NCI-H345 (cell line): ENCODE results near the gene ATF6.

Source experiments
- DNase-seq: peaks from one replicate; lab custom pipeline; 2025; lab: John Stamatoyannopoulos, UW

ATF6 gene

DNA sequence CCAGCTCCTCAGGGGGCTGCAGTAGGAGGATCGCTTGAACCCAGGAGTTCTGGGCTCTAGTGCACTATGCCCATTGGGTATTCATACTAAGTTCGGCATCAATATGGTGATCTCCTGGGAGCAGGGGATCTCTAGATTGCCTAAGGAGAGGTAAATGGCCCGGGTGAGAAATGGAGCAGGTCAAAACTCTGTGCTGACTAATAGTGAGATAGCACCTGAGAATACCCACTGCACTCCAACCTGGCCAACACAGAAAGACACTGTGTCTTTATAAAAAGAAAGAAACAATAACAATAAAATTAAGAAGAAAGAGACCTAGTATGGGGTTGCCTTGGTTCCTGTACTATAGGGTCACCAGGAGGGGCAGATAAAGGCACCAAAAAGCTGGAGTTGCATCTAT lies 30.3 kb upstream of the ATF6 start:
- no peak for DNase-seq

DNA sequence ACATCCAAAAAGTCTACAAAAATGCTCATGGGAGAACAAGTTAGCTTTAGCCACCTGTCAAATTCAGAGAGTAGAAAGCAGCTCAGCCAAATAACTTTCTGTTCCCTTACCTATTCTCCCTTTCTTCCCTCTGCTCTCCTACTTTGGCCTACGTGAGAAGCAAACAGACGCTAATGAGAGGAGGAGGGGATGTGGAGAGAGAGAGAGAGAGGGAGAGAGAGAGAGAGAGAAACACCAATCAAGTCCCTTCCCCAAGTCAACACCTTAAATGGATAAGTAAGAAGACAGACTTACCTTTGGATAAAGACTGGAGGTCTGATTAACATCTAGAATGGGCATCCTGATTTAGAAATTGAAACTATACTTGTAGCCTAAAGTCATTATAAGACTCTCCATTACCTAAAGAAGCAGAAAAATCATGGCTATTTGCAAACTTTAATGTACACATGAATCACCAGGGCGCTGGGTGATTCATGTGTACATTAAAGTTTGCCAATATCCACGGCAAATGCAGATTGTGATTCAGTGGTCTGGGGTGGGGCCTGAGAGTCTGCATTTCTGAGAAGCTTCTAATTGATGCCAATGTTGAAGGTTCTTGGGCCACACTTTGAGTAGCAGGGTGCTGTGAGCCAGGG lies 29.7 kb upstream of the ATF6 start:
- no peak for DNase-seq

DNA sequence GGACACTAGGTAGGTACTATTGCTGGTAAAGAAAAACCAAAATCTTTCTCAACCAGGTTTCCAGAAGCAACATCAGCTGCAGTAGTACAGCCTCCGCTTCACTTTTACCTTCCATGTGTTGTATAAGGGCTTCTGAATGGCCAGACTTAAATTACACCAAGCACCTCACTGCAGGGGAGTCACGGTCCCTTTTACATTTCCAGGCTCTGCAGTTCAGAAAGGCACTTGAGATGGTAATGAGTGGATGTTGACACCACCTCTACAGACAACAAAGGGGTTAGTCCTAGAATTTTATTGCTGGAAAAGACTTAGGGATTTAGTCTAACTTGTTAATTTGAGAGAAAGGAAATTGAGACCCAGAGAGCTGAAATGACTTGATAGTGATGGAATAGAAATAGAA lies 28.5 kb upstream of the ATF6 start:
- peak; percentile 24 for DNase-seq

DNA sequence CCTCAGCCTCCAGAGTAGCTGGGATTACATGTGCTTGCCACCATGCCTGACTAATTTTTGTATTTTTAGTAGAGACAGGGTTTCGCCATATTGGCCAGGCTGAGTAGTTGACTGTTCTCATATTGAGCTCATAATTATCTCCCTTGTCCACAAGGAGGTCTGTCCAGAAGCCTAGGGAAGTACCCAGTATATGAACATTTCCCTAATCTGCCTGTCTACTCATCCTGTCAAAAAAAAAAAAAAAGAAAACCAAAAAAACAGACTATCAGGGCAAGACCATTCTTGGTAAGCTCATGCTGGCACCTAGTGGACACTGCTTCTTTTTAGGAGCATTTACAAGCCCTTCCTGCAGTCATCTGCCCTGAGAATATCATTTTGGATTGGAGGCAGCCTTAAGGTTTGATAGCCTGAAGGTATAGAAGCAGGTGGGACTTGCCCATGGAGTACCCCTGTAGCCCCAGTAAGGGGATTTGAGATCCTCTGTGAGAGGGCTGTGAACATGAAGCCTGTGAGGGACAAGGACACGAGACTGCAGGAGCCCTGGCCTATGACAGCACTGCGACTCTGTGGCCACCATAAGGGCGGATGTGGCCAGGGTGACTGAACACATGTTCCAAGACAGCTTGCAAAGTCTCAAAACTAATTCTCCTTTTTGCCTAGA lies 27.4 kb upstream of the ATF6 start:
- DNase-seq = no peak

DNA sequence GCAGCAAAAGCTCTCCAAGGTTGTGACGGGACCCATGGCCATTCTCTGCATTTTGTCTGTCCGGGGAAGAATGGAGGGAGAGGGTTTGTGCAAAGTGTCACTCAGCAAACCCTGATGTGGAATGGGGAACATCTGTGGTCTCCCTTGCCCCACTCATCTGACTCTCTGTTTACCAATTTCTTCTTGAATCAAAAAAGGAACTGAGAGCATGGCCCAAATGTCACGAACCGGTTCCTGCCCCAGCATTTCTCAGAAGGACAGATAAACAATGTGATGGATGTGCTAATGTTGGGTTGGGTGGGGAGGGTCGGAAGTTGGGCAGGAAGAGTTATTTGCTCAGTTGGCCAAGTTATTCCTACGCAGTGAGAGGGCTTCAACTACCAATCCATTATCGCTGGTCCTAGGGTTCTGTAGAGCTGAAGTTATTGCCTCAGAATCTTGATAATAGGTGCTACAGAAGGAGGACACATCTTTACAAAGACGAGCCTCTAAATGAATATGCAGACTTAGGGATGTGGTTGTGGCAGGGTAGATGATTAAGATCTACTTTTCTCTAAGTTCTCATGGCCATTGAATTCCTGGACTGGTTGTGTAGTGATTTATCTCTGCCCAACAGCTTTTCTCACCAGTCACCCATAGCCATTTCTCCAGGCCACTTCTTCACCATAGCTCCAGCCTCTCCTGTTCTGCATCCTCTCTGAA lies 26.1 kb upstream of the ATF6 start:
- DNase-seq = no peak

DNA sequence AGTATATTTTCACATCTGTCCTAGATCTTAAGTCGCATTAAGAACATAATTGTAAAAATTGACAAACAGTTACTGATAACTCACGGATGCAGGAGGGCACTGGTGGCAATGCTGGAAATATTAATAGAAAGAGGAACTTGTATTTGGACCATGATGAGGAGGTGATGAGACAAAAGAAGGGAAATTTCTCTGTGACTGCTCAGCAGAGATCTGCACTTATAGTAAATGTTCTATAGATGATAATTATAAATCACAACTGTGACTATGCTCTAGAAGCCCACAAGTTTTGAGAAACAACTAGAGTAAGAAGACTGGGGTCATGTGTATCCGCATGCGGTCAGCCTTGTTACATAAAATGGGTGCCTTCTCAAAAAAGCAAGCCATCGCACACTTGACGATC lies 25.2 kb upstream of the ATF6 start:
- DNase-seq = no peak

DNA sequence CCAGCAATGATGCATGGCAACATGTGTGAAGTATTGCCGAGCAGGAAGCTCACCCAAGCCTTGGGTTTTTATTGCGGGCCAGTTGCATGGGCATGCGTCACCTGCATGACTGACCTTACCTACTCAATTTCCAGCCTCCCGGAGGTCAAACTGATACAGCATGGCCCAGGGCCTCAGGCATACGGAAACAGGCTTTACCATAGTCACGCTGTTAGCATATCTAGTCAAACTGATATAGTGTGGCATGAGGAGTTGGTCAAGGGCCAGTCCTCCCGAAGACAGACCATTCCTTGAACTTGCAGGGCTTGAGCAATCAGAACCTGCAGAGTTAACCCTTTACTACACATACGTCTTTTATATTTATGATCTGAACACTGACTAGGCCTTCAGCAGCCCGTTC lies 22.9 kb upstream of the ATF6 start:
- DNase-seq = no peak

DNA sequence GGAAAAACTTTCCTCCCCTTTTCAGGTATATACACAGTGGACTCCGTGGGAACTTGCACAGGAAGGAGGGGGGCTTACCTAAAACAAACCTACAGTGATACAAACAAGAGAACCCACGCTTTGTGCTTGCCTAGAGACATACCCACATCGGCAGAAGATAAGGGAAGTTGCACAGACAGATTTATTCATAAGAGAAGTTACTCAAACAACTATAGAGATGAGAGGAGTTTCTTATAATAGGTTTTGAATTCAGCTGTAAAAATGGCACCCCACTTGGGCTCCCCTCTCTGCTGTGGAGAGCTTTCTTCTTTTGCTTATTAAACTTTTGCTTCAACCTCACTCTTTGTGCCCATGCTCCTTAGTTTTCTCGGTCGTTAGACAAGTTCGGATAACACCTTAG lies 18.3 kb upstream of the ATF6 start:
- no peak for DNase-seq

DNA sequence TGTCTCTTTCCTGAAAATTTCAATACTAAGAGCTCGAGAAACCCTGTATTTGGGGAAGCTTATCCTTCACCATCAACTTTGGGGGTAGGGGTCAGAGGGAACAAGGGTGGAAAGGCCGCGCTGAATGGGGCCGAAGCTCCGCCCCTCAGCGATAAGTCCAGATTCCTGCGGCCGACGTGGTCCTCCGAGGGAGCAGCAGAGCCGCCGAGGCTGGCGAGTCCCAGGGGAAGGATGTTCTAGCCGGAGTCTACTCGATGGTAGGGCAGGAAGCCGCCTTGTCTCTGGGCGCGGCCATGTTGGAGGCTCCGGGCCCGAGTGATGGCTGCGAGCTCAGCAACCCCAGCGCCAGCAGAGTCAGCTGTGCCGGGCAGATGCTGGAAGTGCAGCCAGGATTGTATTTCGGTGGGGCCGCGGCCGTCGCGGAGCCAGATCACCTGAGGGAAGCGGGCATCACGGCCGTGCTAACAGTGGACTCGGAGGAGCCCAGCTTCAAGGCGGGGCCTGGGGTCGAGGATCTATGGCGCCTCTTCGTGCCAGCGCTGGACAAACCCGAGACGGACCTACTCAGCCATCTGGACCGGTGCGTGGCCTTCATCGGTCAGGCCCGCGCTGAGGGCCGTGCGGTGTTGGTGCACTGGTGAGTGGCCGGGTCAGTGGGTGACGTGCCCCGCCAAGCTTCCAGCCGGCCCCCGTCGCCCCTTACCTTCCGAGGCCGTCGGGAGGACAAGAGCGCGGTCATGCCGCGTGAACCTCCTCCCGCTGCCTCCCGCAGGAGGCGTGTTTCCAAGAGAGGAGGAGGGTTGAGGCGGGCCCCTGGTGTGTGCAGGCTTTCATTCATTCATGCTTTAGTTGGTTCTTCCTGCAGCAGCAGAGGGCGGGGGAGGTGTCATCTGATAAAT lies 16.4 kb upstream of the ATF6 start, which contains the start of gene DUSP12:
Gene DUSP12 (plus strand): TSS at position 278 of the 899 bp plus-strand sequence. CDS start 16 bp downstream, at position 294.
- peak; percentile 95 for DNase-seq

DNA sequence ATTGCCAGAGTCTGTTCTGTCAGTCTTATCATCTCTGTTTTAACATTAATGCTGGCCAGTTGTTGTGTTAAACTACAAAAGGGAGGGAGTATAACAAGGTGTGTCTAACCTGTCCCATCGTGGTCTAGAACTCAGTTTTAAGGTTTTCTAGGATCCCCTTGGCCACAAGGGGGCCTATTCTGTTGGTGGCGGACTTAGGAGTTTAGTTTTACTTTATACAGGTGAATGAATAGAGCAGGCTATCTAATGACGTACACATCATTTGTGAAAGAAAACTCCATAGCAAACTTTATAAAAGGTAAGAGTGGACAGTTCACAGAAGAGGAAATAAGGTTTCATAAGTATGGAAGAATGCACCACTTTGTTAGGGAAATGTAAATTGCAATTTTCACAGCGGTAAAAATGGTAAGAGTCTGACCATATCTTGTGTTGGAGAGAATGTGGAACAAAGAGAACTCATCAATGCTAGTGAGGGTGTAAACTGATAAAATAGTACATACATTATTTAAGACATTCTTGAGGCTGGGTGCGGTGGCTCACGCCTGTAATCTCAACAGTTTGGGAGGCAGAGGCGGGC lies 2.5 kb upstream of the ATF6 start:
- peak; percentile 20 for DNase-seq

DNA sequence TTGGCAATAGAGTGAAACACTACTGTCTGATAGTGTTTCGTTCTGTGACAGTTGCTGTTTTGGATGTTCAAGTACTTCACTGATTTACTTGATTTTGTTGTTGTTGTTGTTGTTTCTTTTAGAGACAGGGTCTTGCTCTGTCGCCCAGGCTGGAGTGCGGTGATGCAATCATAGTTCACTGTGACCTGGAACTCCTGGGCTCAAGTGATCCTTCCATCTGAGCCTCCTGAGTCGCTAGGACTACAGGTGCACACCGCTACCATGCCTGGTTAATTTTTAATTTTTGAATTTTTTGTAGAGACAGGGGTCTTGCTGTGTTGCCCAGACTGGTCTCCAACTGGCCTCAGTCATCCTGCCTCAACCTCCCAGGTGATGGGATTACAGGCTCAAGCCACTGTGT lies 2.3 kb downstream of the ATF6 start:
- no peak for DNase-seq

DNA sequence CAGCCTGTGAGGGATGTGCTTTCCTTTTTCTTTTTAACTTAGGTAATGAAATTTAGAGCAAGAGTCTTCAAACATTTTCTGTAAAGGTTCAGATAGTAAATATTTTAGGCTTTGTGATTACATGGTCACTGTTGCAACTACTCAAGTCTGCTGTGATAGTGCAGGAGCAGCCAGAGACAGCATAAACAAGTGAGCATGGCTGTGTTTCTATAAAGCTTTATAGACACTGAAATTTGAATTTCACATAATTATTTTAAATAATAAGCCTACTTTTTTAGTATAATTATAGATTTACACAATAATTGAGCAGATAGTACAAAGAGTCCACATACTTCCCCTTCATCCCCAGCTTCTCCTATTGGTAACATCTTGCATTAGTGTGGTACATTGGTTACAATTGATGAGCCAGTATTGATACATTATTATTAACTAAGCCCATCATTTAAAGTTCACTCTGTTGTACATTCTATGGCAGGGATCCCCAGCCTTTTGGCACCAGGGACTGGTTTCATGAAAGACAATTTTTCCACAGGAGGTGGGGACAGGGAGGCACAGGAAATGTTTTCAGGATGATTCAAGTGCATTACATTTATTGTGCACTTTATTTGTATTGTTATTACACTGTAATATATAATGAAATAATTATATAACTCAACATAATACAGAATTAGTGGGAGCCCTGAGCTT lies 3.0 kb downstream of the ATF6 start:
- DNase-seq = no peak

DNA sequence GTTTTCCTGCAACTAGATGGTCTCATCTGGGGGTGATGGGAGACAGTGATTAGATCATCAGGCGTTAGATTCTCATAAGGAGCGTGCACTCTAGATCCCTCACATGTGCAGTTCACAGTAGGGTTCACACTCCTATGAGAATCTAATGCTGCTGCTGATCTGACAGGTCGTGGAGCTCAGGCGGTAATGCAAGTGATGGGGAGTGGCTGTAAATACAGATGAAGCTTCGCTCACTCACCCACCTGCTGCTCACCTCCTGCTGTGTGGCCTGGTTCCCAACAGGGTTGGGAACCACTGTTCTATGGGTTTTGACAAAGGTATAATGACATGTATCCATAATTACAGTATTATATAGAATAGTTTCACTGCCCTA lies 3.5 kb downstream of the ATF6 start:
- DNase-seq = peak; percentile 1

DNA sequence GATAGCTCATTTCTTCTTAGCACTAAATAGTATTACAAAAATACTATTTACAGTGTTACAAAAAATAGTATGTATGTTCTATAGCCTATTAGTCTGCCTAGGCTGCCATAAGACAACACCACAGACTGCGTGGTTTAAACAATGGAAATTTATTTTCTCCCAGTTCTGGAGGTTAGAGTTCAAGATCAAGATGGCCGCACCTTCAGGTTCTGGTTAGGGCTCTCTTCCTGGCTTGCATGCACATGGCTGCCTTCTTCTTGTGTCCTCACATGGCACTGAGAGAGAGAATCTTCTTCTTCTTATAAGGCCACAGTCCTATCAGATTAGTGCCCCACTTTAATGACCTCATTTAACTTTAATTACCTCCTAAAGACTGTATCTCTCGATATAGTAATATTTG lies 4.1 kb downstream of the ATF6 start:
- DNase-seq = no peak

DNA sequence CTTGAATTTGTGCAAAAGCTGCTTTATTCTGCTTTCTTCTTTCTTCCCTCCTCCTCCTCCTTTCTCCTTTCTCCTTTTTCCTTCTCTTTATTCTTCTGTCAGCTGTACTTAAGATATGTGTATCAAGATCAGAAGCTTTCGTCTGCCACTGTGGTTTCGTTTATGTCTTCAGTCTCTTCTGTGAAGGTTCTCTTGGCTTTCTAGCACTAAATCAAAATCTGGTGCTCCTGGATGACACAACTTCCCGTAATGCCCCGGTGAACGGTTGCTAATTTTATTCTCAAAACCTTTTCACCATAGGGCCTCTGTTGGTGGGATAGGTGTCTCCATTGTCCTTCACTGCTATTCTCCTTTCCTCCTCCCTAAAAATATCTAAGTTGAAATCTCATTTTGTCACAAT lies 5.0 kb downstream of the ATF6 start:
- no peak for DNase-seq

DNA sequence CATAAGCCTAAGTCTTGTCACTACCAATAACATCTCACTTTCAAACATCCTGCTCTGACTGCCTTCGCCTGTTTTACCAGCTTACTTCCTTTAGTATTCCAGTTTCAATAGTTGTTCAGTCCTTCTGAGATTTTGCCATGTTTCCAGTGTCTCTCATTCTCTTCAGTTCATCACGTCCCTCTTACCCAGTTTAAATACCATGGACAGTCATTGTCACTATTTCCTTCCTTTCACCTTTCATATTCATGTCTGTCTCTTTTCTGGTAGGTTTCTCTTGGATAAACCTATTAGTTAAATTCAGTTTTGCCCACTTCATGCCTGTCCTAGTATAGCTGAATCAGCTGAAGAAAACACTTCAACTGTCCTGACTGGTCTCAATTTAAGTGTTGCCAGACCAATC lies 5.9 kb downstream of the ATF6 start:
- no peak for DNase-seq

DNA sequence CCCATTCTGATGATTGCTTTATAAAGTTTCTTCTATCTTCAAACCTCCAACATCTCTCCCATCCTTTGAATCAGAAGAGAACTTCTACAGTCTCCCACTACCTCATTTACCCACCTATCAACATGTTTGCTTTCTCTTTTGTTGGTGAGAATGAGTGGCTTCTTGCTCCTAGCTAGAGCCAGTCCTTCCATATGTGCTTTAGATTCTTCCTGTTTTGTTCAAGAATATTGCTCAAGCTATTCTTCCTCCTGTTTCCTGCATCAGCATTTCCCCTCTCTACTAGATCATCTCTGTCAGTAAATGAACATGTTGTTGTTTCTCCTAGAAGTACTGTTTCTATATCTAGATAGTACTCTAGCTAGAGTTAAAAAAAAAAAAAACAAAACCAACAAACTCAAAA lies 6.3 kb downstream of the ATF6 start:
- no peak for DNase-seq

DNA sequence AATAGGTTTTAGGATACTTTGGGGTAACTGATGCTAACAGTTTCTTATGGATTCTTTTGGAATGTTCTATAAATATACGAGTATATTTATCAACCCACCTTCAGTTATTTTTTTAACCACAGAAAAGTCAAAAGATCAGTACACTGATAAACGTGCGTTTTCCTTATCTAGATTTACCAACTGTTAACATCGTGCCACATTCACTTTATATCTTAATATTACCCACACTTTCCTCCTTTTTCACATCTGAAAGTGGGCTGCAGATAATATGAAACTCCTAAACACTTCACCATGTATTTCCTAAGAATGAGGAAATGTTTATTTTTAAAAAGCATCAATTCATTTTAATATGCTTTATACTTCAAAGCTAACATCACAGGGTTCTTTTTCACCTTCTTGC lies 7.7 kb downstream of the ATF6 start:
- DNase-seq = no peak

DNA sequence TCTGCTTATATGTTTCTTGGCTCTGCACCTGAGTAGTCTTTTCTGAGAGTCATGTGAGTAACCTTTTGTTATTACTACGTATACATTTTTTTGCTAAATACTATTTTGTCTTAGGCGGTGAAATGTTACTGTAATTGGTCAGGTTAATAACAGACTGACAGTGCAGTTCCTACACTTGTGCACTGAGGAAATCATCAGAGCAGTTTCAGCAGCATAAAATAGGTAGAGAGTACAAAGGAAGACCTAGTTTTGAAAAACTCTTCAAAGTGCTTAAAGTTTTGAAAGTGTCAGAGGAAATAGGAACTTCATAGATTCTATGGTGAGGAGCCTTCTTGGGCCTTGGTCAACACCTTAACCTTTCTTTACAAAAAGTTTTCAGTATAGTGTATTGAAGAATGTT lies 11.1 kb downstream of the ATF6 start:
- no peak for DNase-seq

DNA sequence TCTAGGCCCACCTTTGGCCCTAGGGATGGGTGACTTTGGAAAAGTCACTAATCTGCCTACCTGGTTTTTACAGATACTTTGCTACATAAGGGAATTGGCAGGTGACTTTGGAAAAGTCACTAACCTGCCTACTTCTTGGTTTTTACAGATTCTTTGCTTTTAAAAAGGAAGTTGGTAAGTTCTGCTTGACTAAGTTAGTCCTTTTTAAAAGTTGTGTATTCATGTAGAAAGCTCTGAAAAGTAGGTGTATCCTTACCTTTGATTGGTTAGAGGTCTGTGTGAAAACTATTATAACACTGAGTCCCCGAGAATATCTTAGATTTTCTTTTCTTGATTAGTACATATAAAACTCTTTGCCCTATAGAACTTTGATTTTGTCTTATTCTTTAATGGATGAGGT lies 12.4 kb downstream of the ATF6 start:
- no peak for DNase-seq

DNA sequence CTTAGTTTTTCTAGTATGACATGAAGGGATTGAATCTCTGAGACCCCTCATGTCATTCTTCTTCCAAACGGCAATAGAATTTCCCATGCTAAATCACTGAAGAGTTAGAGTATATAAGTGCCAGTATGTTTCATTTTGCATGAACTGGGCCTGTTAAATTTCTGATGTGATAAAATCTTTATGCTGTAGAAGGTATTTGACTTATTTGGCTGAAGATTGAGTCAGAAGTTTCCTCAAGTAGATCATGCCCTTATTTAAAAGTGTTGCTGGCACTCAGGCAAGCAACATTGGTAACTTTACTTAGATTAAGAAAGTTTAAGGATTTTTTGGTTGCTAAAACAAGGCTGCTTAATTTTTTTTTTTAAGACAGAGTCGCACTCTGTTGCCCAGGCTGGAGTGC lies 13.3 kb downstream of the ATF6 start:
- DNase-seq = no peak

DNA sequence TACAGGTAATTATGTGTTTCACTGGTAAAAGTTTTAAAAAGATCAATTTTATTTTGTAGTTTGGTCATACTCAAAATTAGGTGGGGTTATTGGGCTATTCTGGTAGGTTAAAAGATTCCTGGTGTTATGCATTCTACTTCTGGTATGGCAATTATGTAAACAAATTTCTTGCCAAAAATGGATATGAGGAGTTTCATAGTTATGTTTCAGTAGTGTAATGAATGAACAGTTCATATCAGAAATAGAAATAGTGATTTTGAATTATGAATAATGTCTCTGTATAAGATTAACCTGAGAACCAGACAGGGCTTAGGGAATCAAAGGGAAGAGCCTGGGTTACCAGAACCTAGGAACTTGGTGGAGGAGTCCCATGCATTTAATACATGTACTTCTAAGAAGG lies 15.9 kb downstream of the ATF6 start:
- no peak for DNase-seq
